HG03558 (cell line): Measurements from ENCODE around the gene SUSD2.
"Not testable (repeated sequence)": the region's sequence is repeated elsewhere in the genome, so short reads cannot be mapped to it uniquely, and the experiment has no call there.

Experiments
- ATAC-seq: cut with Tn5 transposase; IDR thresholded peaks from one replicate; pipeline ENCODE4 v1.9.1; 2021; ENCODE audit warnings: moderate number of reproducible peaks; ENCODE audit not compliant: unreplicated experiment; ENCODE audit errors: extremely low read depth

Gene SUSD2

DNA sequence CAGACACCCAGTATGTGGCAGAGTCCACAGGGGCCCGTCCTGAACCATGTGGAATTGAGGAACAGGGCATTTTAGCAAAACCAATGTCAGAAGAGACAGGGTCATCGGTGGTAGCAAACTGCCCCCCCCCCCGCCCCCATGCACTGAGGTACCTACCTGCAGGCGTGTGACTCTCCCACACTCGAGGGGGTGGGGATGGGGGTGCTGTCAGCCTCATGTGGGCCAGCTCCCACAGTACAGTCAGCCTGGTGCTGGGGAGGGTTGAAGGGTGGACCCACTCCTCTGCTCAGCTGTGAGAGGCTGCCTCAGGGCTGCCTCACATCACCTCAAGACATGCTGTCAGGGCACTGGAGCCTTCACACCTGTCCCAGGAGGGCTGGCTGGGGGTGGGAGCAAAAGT, 10.7 kb upstream of the SUSD2 start:
- no peak for ATAC-seq

DNA sequence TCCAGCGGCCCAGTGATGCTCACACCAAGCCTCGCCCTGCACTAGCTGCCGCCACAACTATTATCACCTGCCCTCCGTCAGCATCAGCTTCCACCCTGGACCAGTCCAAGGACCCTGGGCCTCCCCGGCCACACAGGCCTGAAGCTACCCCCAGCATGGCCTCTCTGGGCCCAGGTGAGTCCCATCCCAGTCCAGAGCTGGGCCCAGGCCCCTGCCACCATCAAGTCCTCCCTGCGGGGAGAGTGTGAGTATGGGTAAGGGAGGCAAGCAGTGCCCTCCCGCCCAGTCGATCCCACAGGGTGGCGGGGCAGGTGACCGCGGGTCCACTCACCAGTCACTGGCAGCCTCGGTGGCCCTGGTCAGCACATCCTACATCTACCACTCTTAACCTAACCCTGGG, 9.5 kb upstream of the SUSD2 start:
- no peak for ATAC-seq

- no peak for ATAC-seq
Observed at GRCh38 chr22:24175160-24175808, 6.0 kb upstream of the SUSD2 start.

GRCh38 chr22:24176040-24176439, 5.2 kb upstream of the SUSD2 start:
- ATAC-seq, result no peak

DNA sequence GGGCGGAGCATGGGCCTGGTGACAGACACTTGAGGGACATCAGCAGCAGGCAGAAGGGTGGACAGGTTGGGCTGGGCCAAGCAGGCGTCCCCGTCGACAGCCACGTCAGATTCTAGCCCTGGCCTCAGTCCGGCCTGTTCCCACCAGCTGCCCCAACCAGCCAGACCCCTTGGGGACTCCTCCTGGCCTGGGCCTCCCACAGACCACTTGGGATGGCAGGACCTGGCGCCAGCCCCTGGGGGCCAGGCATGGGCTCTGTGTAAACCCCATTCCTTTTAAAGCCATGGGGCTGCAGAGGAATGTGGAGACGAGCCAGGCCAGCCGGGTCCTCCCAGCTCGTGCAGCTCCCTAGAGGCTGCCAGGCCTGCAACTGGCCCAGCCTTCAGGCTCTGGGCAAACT, 4.7 kb upstream of the SUSD2 start:
- ATAC-seq, result no peak

DNA sequence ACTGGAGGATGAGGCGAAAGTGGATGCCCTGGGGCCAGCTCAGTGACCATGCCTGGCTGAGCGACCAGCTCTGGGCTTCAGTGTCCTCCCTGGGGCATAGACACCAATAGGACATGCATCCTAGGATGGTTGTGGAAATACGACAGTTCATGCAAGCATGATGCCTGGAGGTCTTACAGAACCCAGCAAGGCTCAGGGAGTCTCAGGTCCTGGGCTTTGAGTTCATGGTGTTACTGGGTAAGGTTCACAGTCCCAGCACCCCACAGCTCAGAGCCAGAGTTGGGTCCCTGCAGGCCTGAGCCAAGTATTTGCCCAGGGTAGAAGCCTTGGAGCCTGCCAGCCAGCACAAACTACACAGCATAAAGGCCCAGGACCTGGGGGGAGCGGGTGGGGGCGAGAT, 4.2 kb upstream of the SUSD2 start:
- no peak for ATAC-seq

- ATAC-seq, result no peak
Observed at GRCh38 chr22:24177456-24177855, 3.8 kb upstream of the SUSD2 start.

DNA sequence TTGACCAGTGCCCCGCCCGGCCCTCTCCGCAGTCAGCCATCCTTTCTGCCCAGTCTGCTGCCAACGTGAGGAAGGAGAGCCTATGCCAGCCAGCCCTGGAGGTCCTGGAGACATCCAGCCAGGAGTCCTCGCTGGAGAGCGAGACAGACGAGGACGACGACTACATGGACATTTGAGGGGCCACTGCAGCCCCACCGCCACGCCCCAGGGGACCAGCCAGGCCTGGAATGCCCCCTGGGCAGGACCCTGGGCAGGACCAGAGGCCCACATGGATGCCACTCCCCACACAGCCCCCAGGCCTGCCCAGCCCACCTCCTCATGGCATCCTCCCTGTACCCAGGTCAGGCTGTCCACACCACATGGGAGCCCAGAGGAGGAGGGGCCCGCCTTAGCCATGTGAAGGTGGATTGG, 3.3 kb upstream of the SUSD2 start:
- ATAC-seq, result no peak

- ATAC-seq, result no peak
Observed at GRCh38 chr22:24178502-24179440, 2.5 kb upstream of the SUSD2 start.

GRCh38 chr22:24179478-24180210, 1.6 kb upstream of the SUSD2 start:
- no peak for ATAC-seq

- no peak for ATAC-seq
Observed at GRCh38 chr22:24180316-24181087, 785 bp upstream of the SUSD2 start.

GRCh38 chr22:24181996-24182899, 961 bp downstream of the SUSD2 start:
- ATAC-seq, result no peak

DNA sequence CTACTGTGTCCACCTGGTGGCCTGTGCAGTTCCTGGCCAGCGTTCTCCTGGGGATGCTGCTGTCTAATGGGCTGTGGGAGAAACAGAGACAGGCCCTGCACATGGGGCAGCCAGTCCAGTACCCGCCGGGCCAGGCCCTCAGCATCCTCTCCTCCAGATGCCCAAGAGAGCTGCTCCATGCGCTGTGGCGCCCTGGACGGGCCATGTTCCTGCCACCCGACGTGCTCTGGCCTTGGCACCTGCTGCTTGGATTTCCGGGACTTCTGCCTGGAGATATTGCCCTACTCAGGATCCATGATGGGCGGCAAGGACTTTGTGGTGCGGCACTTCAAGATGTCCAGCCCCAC, 1.6 kb downstream of the SUSD2 start:
- not testable (repeated sequence) for ATAC-seq

GRCh38 chr22:24183321-24184031, 2.2 kb downstream of the SUSD2 start:
- no peak for ATAC-seq

DNA sequence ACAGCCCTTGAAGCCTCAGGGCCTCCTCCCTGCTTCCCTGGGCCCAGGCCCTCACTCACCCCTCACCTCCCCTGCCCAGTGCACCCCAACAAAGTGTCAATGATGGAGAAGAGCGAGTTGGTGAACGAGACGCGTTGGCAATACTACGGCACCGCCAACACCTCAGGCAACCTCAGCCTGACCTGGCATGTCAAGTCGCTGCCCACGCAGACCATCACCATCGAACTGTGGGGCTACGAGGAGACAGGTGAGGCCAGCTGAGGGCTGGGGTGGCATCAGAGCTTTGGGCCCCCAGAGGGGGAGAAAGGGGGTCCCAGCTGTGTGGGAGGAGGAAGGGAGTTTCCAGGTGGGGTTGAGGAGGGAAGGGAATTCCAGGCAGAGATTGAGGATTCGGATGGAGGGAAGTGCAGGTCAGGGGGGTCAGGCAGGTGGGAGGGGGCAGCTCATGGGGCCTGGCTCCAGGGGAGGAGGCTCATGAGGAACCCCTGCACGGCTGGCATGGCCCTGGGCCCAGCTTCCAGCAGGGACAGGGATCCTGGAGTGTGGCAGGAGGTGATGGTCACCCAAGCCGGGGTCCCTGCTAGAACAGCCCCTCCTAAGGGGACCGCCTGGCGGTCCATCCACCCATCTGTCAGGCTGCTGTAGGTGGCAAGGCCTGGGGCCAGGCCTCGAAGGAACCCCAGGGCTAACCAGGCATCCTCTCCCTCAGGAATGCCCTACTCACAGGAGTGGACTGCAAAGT, 2.9 kb downstream of the SUSD2 start:
- ATAC-seq, result no peak

GRCh38 chr22:24185001-24185500, 3.8 kb downstream of the SUSD2 start:
- no peak for ATAC-seq

GRCh38 chr22:24185501-24186351, 4.4 kb downstream of the SUSD2 start:
- ATAC-seq, result no peak
